HL-60 (cell line): ENCODE data around the gene FOXC2.

ENCODE experiments used
- CTCF ChIP-seq: IDR thresholded peaks from one replicate; pipeline ENCODE4 v1.5.1; 2011; ENCODE audit warnings: low read length, control low read depth, inconsistent platforms; ENCODE audit not compliant: insufficient read depth
- GABPA ChIP-seq: IDR thresholded peaks from 2 replicates; pipeline ENCODE4 v1.6.1; 2012; ENCODE audit warnings: low read depth
- POLR2AphosphoS5 ChIP-seq: IDR thresholded peaks from 2 replicates; pipeline ENCODE4 v1.6.1; 2012; ENCODE audit warnings: low read depth
- REST ChIP-seq: IDR thresholded peaks from 2 replicates; pipeline ENCODE4 v1.6.1; 2012; ENCODE audit warnings: low read depth; ENCODE audit not compliant: insufficient replicate concordance
- SPI1 ChIP-seq: IDR thresholded peaks from 2 replicates; pipeline ENCODE4 v1.6.1; 2012; ENCODE audit warnings: low read depth, mild to moderate bottlenecking, borderline replicate concordance

- no peak for TF ChIP-seq CTCF
- TF ChIP-seq REST: no peak
- no peak for TF ChIP-seq SPI1
- no peak for TF ChIP-seq POLR2AphosphoS5
- TF ChIP-seq GABPA: no peak
These were observed 16.8 kb upstream of the FOXC2 start for GRCh38 chr16:86549893-86550190.
